GM23338 (cell line): ENCODE measurements around the gene RGMB. TPM values are rescaled to one million over a fixed set of nuclear protein-coding genes. Genes with fewer than 3 reads are reported as not detected.
A peak's percentile ranks its signal among the peaks of the same experiment; 100 is the strongest.

Experiments
- ATAC-seq: fragments of 200-7000 bp; cut with Tn5 transposase; 3 replicates; pipeline ENCODE4 v1.9.1; 2020
- DNase-seq: peaks from one replicate; pipeline ENCODE4 v3.0.0-alpha.2; 2015; ENCODE audit warnings: low spot score
- H2AFZ ChIP-seq: fragments of 200-600 bp; sonication (generic); 2 replicates; pipeline ENCODE4 v1.8.0; 2016; ENCODE audit warnings: antibody characterized with exemption, mild to moderate bottlenecking, moderate library complexity
- H3F3A ChIP-seq: fragments of 200-600 bp; sonication (generic); replicated peaks from 2 replicates; pipeline ENCODE4 v1.8.0; 2017; ENCODE audit warnings: antibody characterized with exemption, mixed run types, low read depth
- H3K27ac ChIP-seq: fragments of 200-600 bp; sonication (generic); 2 replicates; pipeline ENCODE4 v1.6.1; 2016; ENCODE audit warnings: low read depth
- H3K27me3 ChIP-seq: fragments of 200-600 bp; sonication (generic); 2 replicates; pipeline ENCODE4 v1.8.0; 2016; ENCODE audit warnings: mild to moderate bottlenecking, mixed run types, moderate library complexity; ENCODE audit not compliant: insufficient read depth
- H3K36me3 ChIP-seq: fragments of 200-600 bp; sonication (generic); 2 replicates; pipeline ENCODE4 v1.8.0; 2016; ENCODE audit warnings: mild to moderate bottlenecking; ENCODE audit not compliant: insufficient read depth
- H3K4me1 ChIP-seq: fragments of 200-600 bp; sonication (generic); 2 replicates; pipeline ENCODE4 v1.8.0; 2016; ENCODE audit warnings: mild to moderate bottlenecking, moderate library complexity; ENCODE audit not compliant: insufficient read depth
- H3K4me2 ChIP-seq: fragments of 200-600 bp; sonication (generic); 2 replicates; pipeline ENCODE4 v1.7.1; 2017; ENCODE audit warnings: mixed run types
- H3K4me3 ChIP-seq: fragments of 200-600 bp; sonication (generic); 2 replicates; pipeline ENCODE4 v1.6.1; 2016; ENCODE audit warnings: mixed run types
- H3K79me2 ChIP-seq: fragments of 200-600 bp; sonication (generic); replicated peaks from 2 replicates; pipeline ENCODE4 v1.8.0; 2017; ENCODE audit warnings: mild to moderate bottlenecking; ENCODE audit not compliant: insufficient read depth
- H3K9me2 ChIP-seq: fragments of 200-600 bp; sonication (generic); 2 replicates; pipeline ENCODE4 v1.8.0; 2017; ENCODE audit not compliant: insufficient read depth
- H4K20me1 ChIP-seq: fragments of 200-600 bp; sonication (generic); replicated peaks from 2 replicates; pipeline ENCODE4 v1.8.0; 2017; ENCODE audit warnings: mild to moderate bottlenecking; ENCODE audit not compliant: insufficient read depth
- H3K27ac Mint-ChIP-seq: 2 replicates; pipeline ENCODE4 v1.8.0; 2020; ENCODE audit warnings: inconsistent platforms, mild to moderate bottlenecking, moderate library complexity, mixed read lengths
- H3K27me3 Mint-ChIP-seq: 3 replicates; pipeline ENCODE4 v1.8.0; 2022; ENCODE audit warnings: low read depth, mild to moderate bottlenecking, moderate library complexity, mixed read lengths, inconsistent platforms; ENCODE audit not compliant: insufficient read depth, poor library complexity
- H3K36me3 Mint-ChIP-seq: 3 replicates; pipeline ENCODE4 v1.8.0; 2021; ENCODE audit warnings: low read depth, mild to moderate bottlenecking, inconsistent platforms, moderate library complexity, mixed read lengths
- H3K4me1 Mint-ChIP-seq: 3 replicates; pipeline ENCODE4 v1.8.0; 2020; ENCODE audit warnings: mild to moderate bottlenecking, inconsistent platforms, mixed read lengths
- H3K4me3 Mint-ChIP-seq: 3 replicates; pipeline ENCODE4 v1.8.0; 2021; ENCODE audit warnings: moderate library complexity, mild to moderate bottlenecking, inconsistent platforms, mixed read lengths
- H3K9me3 Mint-ChIP-seq: 3 replicates; pipeline ENCODE4 v1.8.0; 2020; ENCODE audit warnings: moderate library complexity, mild to moderate bottlenecking, inconsistent platforms, mixed read lengths
- CREB1 ChIP-seq: fragments of 250-450 bp; sonication (Bioruptor Pico); IDR thresholded peaks from 2 replicates; pipeline ENCODE4 v1.5.0; 2020; ENCODE audit warnings: low read depth, mild to moderate bottlenecking, moderate library complexity
- CTCF ChIP-seq, 2 experiments: fragments of 200-600 bp in 1 of 2; sonication (generic) in 1 of 2; conservative IDR thresholded peaks; 2 replicates each; pipeline versions ENCODE4 v1.5.1 to v1.6.1; 2016 to 2017; ENCODE audit warnings: antibody characterized with exemption in 2 of 2, low read depth in 2 of 2, mild to moderate bottlenecking in 2 of 2, moderate library complexity in 1 of 2
- ETS1 ChIP-seq: IDR thresholded peaks from 2 replicates; pipeline ENCODE4 v1.6.1; 2016; ENCODE audit warnings: antibody characterized with exemption
- EZH2 ChIP-seq: fragments of 200-600 bp; sonication (generic); IDR thresholded peaks from one replicate; pipeline ENCODE4 v1.8.0; 2017; ENCODE audit warnings: antibody characterized with exemption, mild to moderate bottlenecking, low read depth; ENCODE audit not compliant: unreplicated experiment
- EZH2phosphoT487 ChIP-seq: fragments of 200-600 bp; sonication (generic); IDR thresholded peaks from one replicate; pipeline ENCODE4 v1.8.1; 2018; ENCODE audit warnings: antibody characterized with exemption; ENCODE audit not compliant: unreplicated experiment
- JUNB ChIP-seq: IDR thresholded peaks from one replicate; pipeline ENCODE4 v1.6.1; 2016; ENCODE audit warnings: antibody characterized with exemption; ENCODE audit not compliant: unreplicated experiment
- NANOG ChIP-seq: IDR thresholded peaks from 2 replicates; pipeline ENCODE4 v1.6.1; 2016; ENCODE audit warnings: antibody characterized with exemption, borderline replicate concordance
- POLR2AphosphoS5 ChIP-seq: IDR thresholded peaks from 2 replicates; pipeline ENCODE4 v1.6.1; 2016; ENCODE audit warnings: antibody characterized with exemption, low read depth
- REST ChIP-seq: IDR thresholded peaks from one replicate; pipeline ENCODE4 v1.6.1; 2018; ENCODE audit warnings: antibody characterized with exemption; ENCODE audit not compliant: unreplicated experiment
- ZNF114 ChIP-seq: fragments of 250-450 bp; sonication (Bioruptor Pico); IDR thresholded peaks from 2 replicates; pipeline ENCODE4 v1.5.0; 2020; ENCODE audit warnings: mild to moderate bottlenecking, moderate library complexity
- ZNF331 ChIP-seq: fragments of 250-450 bp; sonication (Bioruptor Pico); IDR thresholded peaks from 2 replicates; pipeline ENCODE4 v1.5.0; 2020; ENCODE audit warnings: low read depth, mild to moderate bottlenecking, moderate library complexity
- ZNF462 ChIP-seq: fragments of 250-450 bp; sonication (Bioruptor Pico); IDR thresholded peaks from 2 replicates; pipeline ENCODE4 v1.5.0; 2020; ENCODE audit warnings: mild to moderate bottlenecking, moderate library complexity
- polyA plus RNA-seq: library from polyadenylated mRNA; unstranded; fragments of >200 nt; fragmentation: Nextera tagmentation; extraction: Ambion mirVana; gene quantifications from 2 replicates; pipeline ENCODE4 v1.2.1, GENCODE V29; 2016
- total RNA-seq: library from RNA; depleted of rRNA; stranded (reverse); fragments of >200 nt; shearing (Covaris generic); gene quantifications from 2 replicates; pipeline ENCODE4 v1.2.3, GENCODE V29; 2014

The RGMB gene
- total and polyA plus RNA-seq, 2 experiments from 2014 or later, result 21.7 to 34.3 TPM

GRCh38 chr5:98774192-98775033, 950 bp downstream of the RGMB start:
- Mint-ChIP-seq H3K36me3 (peaks cover 19% of the 10 kb centered on the region), H3K9me3 (peaks cover 2% of the 10 kb centered on the region; the same call in 1 of the 3 replicates), H3K27me3 (peaks cover 43% of the 10 kb centered on the region), H3K4me1 (peaks cover 38% of the 10 kb centered on the region), H3K27ac (peak overlapping the region; percentile 89), H3K4me3 (peak overlapping the region; percentile 93)
- H3K4me3 ChIP-seq, result peak overlapping the region; percentile 75
- peak overlapping the region; percentile 86 for H3K4me2 ChIP-seq
- ATAC-seq (peak; percentile 20), DNase-seq (peak; percentile 85)
- H3K27me3 ChIP-seq, result peaks cover 30% of the 10 kb centered on the region
- no peaks in the 10 kb centered on the region for H3K9me2 ChIP-seq
- H3K4me1 ChIP-seq, result peaks cover 28% of the 10 kb centered on the region
- no peak overlapping the region for H3K27ac ChIP-seq
- peaks cover 41% of the 10 kb centered on the region for H4K20me1 ChIP-seq
- TF ChIP-seq REST, result no peak
- no peak for TF ChIP-seq JUNB
- TF ChIP-seq ZNF331 (CRISPR knock-in tag), result no peak
- no peak for TF ChIP-seq EZH2
- TF ChIP-seq CTCF (conservative IDR thresholded peaks at IDR 0.05; ENCODE audit: low read depth in 2 of 2), result no peak
- no peak for TF ChIP-seq ETS1
- TF ChIP-seq POLR2AphosphoS5, result no peak
- TF ChIP-seq NANOG, result no peak
- TF ChIP-seq CREB1 (CRISPR knock-in tag), result no peak
- no peak for TF ChIP-seq ZNF114 (CRISPR knock-in tag)
- TF ChIP-seq ZNF462 (CRISPR knock-in tag), result no peak
- no peak for TF ChIP-seq EZH2phosphoT487
- peaks cover 50% of the 10 kb centered on the region for H3K79me2 ChIP-seq
- H3K36me3 ChIP-seq, result 0 out of 2 replicates have a peak, but pooled peaks cover 6% of the 10 kb centered on the region
- H2AFZ ChIP-seq, result no peak overlapping the region
- H3F3A ChIP-seq, result 0 out of 2 replicates have a peak, but pooled peaks cover 4% of the 10 kb centered on the region
